ENCODE measurements around the gene SIGLECL1.

The SIGLECL1 gene

GRCh38 chr19:51252306-51253079, 1.6 kb downstream of the SIGLECL1 start:
- DNase-seq = no peak
- intact Hi-C loops (cut with DNase I) = no loop called here

- no peak for DNase-seq
- intact Hi-C loops (cut with DNase I) = no loop called here
Measured at GRCh38 chr19:51253088-51253806, 2.4 kb downstream of the SIGLECL1 start.

- no peak for DNase-seq
- intact Hi-C loops (cut with DNase I) = no loop called here
Measured at GRCh38 chr19:51256155-51256625, 5.3 kb downstream of the SIGLECL1 start.

GRCh38 chr19:51257471-51257870, 6.6 kb downstream of the SIGLECL1 start:
- no peak for DNase-seq
- intact Hi-C loops (cut with DNase I) = no loop called here

- intact Hi-C loops (cut with DNase I) = no loop called here
- DNase-seq = no peak
Measured at GRCh38 chr19:51258165-51259160, 7.6 kb downstream of the SIGLECL1 start.

- intact Hi-C loops (cut with DNase I) = no loop called here
Measured at GRCh38 chr19:51259348-51260245, 8.7 kb downstream of the SIGLECL1 start.

GRCh38 chr19:51263808-51264207, 12.9 kb downstream of the SIGLECL1 start:
- no peak for DNase-seq
- intact Hi-C loops (cut with DNase I) = no loop called here

More at GRCh38 chr19:51259348-51260245, 8.7 kb downstream of the SIGLECL1 start:
- DNase-seq = peak in 7 of 10 donors; percentile 12 to 90 (median 51)

GRCh38 chr19:51271067-51271466, 20.2 kb downstream of the SIGLECL1 start:
- DNase-seq = peak in 2 of 10 donors; percentile 59 to 79
- intact Hi-C loops (cut with DNase I) = no loop called here

GRCh38 chr19:51272183-51272810, 21.4 kb downstream of the SIGLECL1 start:
- no peak for DNase-seq
- intact Hi-C loops (cut with DNase I) = no loop called here

- no peak for DNase-seq
- intact Hi-C loops (cut with DNase I) = no loop called here
Measured at GRCh38 chr19:51274049-51274770, 23.3 kb downstream of the SIGLECL1 start.

GRCh38 chr19:51277112-51277511, 26.2 kb downstream of the SIGLECL1 start:
- intact Hi-C loops (cut with DNase I) = no loop called here
- no peak for DNase-seq

- no peak for DNase-seq
- intact Hi-C loops (cut with DNase I) = no loop called here
Measured at GRCh38 chr19:51282335-51282734, 31.5 kb downstream of the SIGLECL1 start.

GRCh38 chr19:51285682-51286081, 34.8 kb downstream of the SIGLECL1 start:
- no peak for DNase-seq
- intact Hi-C loops (cut with DNase I) = no loop called here

GRCh38 chr19:51289635-51290034, 38.8 kb downstream of the SIGLECL1 start:
- no peak for DNase-seq
- intact Hi-C loops (cut with DNase I) = no loop called here

GRCh38 chr19:51292971-51293370, 42.1 kb downstream of the SIGLECL1 start:
- intact Hi-C loops (cut with DNase I) = no loop called here
- DNase-seq = peak in 3 of 10 donors; percentile 28 to 87 (median 86)

GRCh38 chr19:51293571-51294210, 42.8 kb downstream of the SIGLECL1 start:
- DNase-seq = no peak
- intact Hi-C loops (cut with DNase I) = no loop called here

- no peak for DNase-seq
- intact Hi-C loops (cut with DNase I) = no loop called here
Measured at GRCh38 chr19:51294211-51294976, 43.5 kb downstream of the SIGLECL1 start.
